ENCODE measurements around the gene ADGRV1. TPM values are rescaled to one million over a fixed set of nuclear protein-coding genes. Genes with fewer than 3 reads are reported as not detected.

Gene ADGRV1
- total RNA-seq, 2 donors from 2014 or later: 97.6 to 117 TPM

DNA sequence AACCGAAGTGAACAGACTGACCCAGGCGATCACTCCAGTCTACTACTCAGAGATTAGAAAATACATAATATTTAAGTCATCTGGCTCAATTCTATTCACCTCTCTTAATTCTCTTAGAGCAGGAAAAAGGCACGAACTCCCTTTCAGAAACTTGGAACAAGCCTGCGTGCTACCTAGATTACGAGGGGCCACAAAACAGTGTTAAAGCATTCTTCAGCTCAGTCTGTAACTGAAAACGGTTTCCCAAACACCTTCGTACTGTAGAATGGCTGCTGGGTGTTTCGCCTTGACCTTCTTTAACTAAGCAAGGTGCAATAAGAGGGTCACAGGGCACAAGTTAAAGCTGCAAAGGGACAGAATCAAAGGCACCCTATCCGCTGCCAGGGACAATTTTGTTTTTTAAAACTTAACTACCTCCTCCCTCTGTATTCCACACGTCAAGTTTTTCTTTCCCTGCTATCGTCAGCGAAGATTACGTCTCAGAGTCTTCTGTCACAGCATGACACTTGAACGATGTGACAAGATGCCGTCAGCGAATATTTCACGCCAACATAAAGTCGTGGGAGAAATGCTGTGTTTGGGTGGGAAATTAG, 29.9 kb upstream of the ADGRV1 start:
- H3K9me3 ChIP-seq (ENCODE audit: control insufficient read depth, low read length): no peaks in the 10 kb centered on the region
- TF ChIP-seq, protein P1, sequence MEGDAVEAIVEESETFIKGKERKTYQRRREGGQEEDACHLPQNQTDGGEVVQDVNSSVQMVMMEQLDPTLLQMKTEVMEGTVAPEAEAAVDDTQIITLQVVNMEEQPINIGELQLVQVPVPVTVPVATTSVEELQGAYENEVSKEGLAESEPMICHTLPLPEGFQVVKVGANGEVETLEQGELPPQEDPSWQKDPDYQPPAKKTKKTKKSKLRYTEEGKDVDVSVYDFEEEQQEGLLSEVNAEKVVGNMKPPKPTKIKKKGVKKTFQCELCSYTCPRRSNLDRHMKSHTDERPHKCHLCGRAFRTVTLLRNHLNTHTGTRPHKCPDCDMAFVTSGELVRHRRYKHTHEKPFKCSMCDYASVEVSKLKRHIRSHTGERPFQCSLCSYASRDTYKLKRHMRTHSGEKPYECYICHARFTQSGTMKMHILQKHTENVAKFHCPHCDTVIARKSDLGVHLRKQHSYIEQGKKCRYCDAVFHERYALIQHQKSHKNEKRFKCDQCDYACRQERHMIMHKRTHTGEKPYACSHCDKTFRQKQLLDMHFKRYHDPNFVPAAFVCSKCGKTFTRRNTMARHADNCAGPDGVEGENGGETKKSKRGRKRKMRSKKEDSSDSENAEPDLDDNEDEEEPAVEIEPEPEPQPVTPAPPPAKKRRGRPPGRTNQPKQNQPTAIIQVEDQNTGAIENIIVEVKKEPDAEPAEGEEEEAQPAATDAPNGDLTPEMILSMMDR (conservative IDR thresholded peaks at IDR 0.05): no peak
- Mint-ChIP-seq H3K36me3 (ENCODE audit: low read depth) (peaks cover 14% of the 10 kb centered on the region), H3K27ac (peak overlapping the region; percentile 88), H3K4me1 (peaks cover 24% of the 10 kb centered on the region), H3K27me3 (ENCODE audit: insufficient read depth) (no peaks in the 10 kb centered on the region), H3K9me3 (no peaks in the 10 kb centered on the region), H3K4me3 (peak overlapping the region; percentile 93)
- H3K27ac ChIP-seq (ENCODE audit: low read depth, low read length): peak overlapping the region; percentile 48
- peak overlapping the region; percentile 93 for H3K9ac ChIP-seq (ENCODE audit: extremely low read depth, low read length, poor library complexity, severe bottlenecking)
- peaks cover 2% of the 10 kb centered on the region for H3K4me1 ChIP-seq (ENCODE audit: control insufficient read depth, insufficient read depth, low read length)
- DNase-seq: peak; percentile 54
- peak overlapping the region; percentile 94 for H3K4me3 ChIP-seq (ENCODE audit: low read length)
- no peaks in the 10 kb centered on the region for H3K27me3 ChIP-seq (ENCODE audit: control insufficient read depth, insufficient read depth, low read length, poor library complexity, severe bottlenecking)
- 5 to 10% methylated on average over 12 to 18 of the region's 18 CpGs for WGBS, 2 experiments (ENCODE audit: insufficient coverage in 1 of 2, insufficient read length in 1 of 2)
- H3K36me3 ChIP-seq (ENCODE audit: control insufficient read depth, insufficient read depth, low read length): peaks cover 25% of the 10 kb centered on the region

GRCh38 chr5:90529194-90529938, 29.2 kb upstream of the ADGRV1 start, which contains the start of gene LYSMD3:
Gene LYSMD3 (minus strand): TSS chr5:90529584. CDS start chr5:90525289, 4,295 bp downstream.
- H3K36me3 ChIP-seq (ENCODE audit: control insufficient read depth, insufficient read depth, low read length): peaks cover 19% of the 10 kb centered on the region
- Mint-ChIP-seq H3K27me3 (ENCODE audit: insufficient read depth) (no peaks in the 10 kb centered on the region), H3K4me1 (peaks cover 30% of the 10 kb centered on the region), H3K9me3 (no peaks in the 10 kb centered on the region), H3K27ac (peak within 1 kb of the TSS; percentile 97), H3K4me3 (peak within 1 kb of the TSS; percentile 93), H3K36me3 (ENCODE audit: low read depth) (peaks cover 12% of the 10 kb centered on the region)
- H3K9ac ChIP-seq (ENCODE audit: extremely low read depth, low read length, poor library complexity, severe bottlenecking): peak within 1 kb of the TSS; percentile 93
- peaks cover 2% of the 10 kb centered on the region for H3K4me1 ChIP-seq (ENCODE audit: control insufficient read depth, insufficient read depth, low read length)
- peak within 1 kb of the TSS; percentile 95 for H3K27ac ChIP-seq (ENCODE audit: low read depth, low read length)
- peak; percentile 99 for DNase-seq
- TF ChIP-seq, protein P1 (conservative IDR thresholded peaks at IDR 0.05): no peak
- H3K4me3 ChIP-seq (ENCODE audit: low read length): peak within 1 kb of the TSS; percentile 94
- no peaks in the 10 kb centered on the region for H3K9me3 ChIP-seq (ENCODE audit: control insufficient read depth, low read length)
- WGBS, 2 experiments (ENCODE audit: insufficient coverage in 1 of 2, insufficient read length in 1 of 2): 0% methylated on average over 17 to 64 of the region's 64 CpGs
- no peaks in the 10 kb centered on the region for H3K27me3 ChIP-seq (ENCODE audit: control insufficient read depth, insufficient read depth, low read length, poor library complexity, severe bottlenecking)

DNA sequence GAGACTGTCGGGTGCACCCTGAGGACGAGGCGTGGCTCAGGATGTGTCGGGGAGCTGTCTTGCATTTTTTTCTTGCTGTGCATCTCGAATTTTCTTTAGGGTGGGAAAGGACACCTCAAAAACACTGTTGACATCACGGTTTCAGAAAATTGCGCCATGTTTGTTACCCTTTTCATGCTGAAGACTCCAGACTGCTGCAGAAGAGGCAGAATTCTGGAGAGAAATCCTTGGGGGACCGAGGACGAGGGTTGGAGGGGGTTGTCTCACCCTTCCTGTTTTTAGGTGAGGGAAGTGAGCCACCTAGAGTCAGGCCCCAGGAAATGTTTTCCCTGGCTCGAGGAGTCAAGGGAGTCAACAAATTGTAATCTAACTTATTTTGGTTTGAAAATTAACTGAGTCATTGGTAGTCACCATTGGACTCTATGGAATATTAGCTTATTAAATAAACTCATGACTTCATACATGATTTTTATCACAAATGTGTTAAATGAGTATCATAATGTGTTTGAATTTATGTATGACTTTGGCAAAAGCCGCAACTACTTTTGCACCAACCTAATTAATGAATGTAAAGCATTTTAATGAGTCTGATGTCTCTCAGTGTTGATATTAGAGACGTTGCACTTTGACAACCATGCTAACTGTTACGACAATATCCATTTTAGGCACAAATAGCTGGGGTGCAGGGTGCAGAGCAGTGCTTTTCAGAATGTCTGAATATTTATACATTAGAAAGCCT, 28.5 kb upstream of the ADGRV1 start:
- 6 to 10% methylated on average over 9 to 13 of the region's 13 CpGs for WGBS, 2 experiments (ENCODE audit: insufficient coverage in 1 of 2, insufficient read length in 1 of 2)
- DNase-seq: peak; percentile 88
- Mint-ChIP-seq H3K27ac (peak overlapping the region; percentile 97), H3K4me3 (peak overlapping the region; percentile 93), H3K9me3 (no peaks in the 10 kb centered on the region), H3K4me1 (peaks cover 31% of the 10 kb centered on the region), H3K27me3 (ENCODE audit: insufficient read depth) (no peaks in the 10 kb centered on the region), H3K36me3 (ENCODE audit: low read depth) (peaks cover 6% of the 10 kb centered on the region)
- H3K4me3 ChIP-seq (ENCODE audit: low read length): peak overlapping the region; percentile 94
- no peaks in the 10 kb centered on the region for H3K9me3 ChIP-seq (ENCODE audit: control insufficient read depth, low read length)
- peak overlapping the region; percentile 95 for H3K27ac ChIP-seq (ENCODE audit: low read depth, low read length)
- H3K9ac ChIP-seq (ENCODE audit: extremely low read depth, low read length, poor library complexity, severe bottlenecking): peak overlapping the region; percentile 74
- TF ChIP-seq, protein P1 (conservative IDR thresholded peaks at IDR 0.05): peak; percentile 87
- peaks cover 2% of the 10 kb centered on the region for H3K4me1 ChIP-seq (ENCODE audit: control insufficient read depth, insufficient read depth, low read length)
- no peaks in the 10 kb centered on the region for H3K27me3 ChIP-seq (ENCODE audit: control insufficient read depth, insufficient read depth, low read length, poor library complexity, severe bottlenecking)
- H3K36me3 ChIP-seq (ENCODE audit: control insufficient read depth, insufficient read depth, low read length): peaks cover 14% of the 10 kb centered on the region

Data from endodermal cell (in vitro differentiated cells).